ENCODE measurements around the gene ADAMTS17.

Gene ADAMTS17

GRCh38 chr15:100328796-100329195 is 13.0 kb downstream of the ADAMTS17 start:
- DNase-seq: no peak
- intact Hi-C loops (cut with DNase I): no loop called here

GRCh38 chr15:100318880-100319279 is 22.9 kb downstream of the ADAMTS17 start:
- no peak for DNase-seq
- intact Hi-C loops (cut with DNase I): no loop called here

- DNase-seq: no peak
- intact Hi-C loops (cut with DNase I): no loop called here
These were observed 26.9 kb downstream of the ADAMTS17 start for GRCh38 chr15:100314809-100315400.

- no peak for DNase-seq
- intact Hi-C loops (cut with DNase I): no loop called here
These were observed 29.8 kb downstream of the ADAMTS17 start for GRCh38 chr15:100311833-100312476.

- intact Hi-C loops (cut with DNase I): no loop called here
- peak in 21 of 42 donors; percentile 6 to 58 (median 25) for DNase-seq
These were observed 30.6 kb downstream of the ADAMTS17 start for GRCh38 chr15:100311154-100311625.

- DNase-seq: no peak
- intact Hi-C loops (cut with DNase I): no loop called here
These were observed 31.1 kb downstream of the ADAMTS17 start for GRCh38 chr15:100310513-100311153.

GRCh38 chr15:100310041-100310405 is 31.8 kb downstream of the ADAMTS17 start:
- no peak for DNase-seq
- intact Hi-C loops (cut with DNase I): no loop called here

GRCh38 chr15:100309109-100310040 is 32.4 kb downstream of the ADAMTS17 start:
- DNase-seq: no peak
- intact Hi-C loops (cut with DNase I): no loop called here

GRCh38 chr15:100308608-100309007 is 33.2 kb downstream of the ADAMTS17 start:
- intact Hi-C loops (cut with DNase I): no loop called here
- DNase-seq: no peak

GRCh38 chr15:100308213-100308600 is 33.6 kb downstream of the ADAMTS17 start:
- intact Hi-C loops (cut with DNase I): no loop called here
- peak in 1 of 42 donors; percentile 33 for DNase-seq

GRCh38 chr15:100307241-100308212 is 34.2 kb downstream of the ADAMTS17 start:
- DNase-seq: no peak
- intact Hi-C loops (cut with DNase I): no loop called here

GRCh38 chr15:100306098-100306497 is 35.7 kb downstream of the ADAMTS17 start:
- intact Hi-C loops (cut with DNase I): no loop called here

GRCh38 chr15:100301910-100302431 is 39.8 kb downstream of the ADAMTS17 start:
- no peak for DNase-seq
- intact Hi-C loops (cut with DNase I): no loop called here

More at GRCh38 chr15:100306098-100306497, 35.7 kb downstream of the ADAMTS17 start:
- peak in 1 of 42 donors; percentile 22 for DNase-seq

- intact Hi-C loops (cut with DNase I): no loop called here
- peak in 1 of 42 donors; percentile 18 for DNase-seq
These were observed 43.5 kb downstream of the ADAMTS17 start for GRCh38 chr15:100298257-100298656.

- peak in 1 of 42 donors; percentile 12 for DNase-seq
- intact Hi-C loops (cut with DNase I): no loop called here
These were observed 44.0 kb downstream of the ADAMTS17 start for GRCh38 chr15:100297812-100298211.

GRCh38 chr15:100295939-100296565 is 45.7 kb downstream of the ADAMTS17 start:
- no peak for DNase-seq
- intact Hi-C loops (cut with DNase I): no loop called here

- intact Hi-C loops (cut with DNase I): no loop called here
- no peak for DNase-seq
These were observed 49.8 kb downstream of the ADAMTS17 start for GRCh38 chr15:100292010-100292409.

- intact Hi-C loops (cut with DNase I): no loop called here
- no peak for DNase-seq
These were observed 50.7 kb downstream of the ADAMTS17 start for GRCh38 chr15:100291106-100291505.
